T-helper 1 cell treated with Interleukin-12 subunit alpha and Interleukin-12 subunit beta and Interleukin-4 antibody, amounts not matched to agents 30 ng/mL and 1 ng/mL, for 36 hours (primary cell): ENCODE data around the gene FBXL14. TPM values are rescaled to one million over a fixed set of nuclear protein-coding genes. Genes with fewer than 3 reads are reported as not detected.

Experiments
- intact Hi-C: fragments of 100-400 bp; cut with micrococcal nuclease; formaldehyde crosslinking; loops from one replicate; pipeline ENCODE4 v1.15.1; 2024
- total RNA-seq: library from RNA; stranded (reverse); gene quantifications from 2 replicates; pipeline ENCODE4 v1.2.3, GENCODE V29; 2022

Gene FBXL14
- total RNA-seq, 1 donor from 2014 or later = 26.5 TPM

DNA sequence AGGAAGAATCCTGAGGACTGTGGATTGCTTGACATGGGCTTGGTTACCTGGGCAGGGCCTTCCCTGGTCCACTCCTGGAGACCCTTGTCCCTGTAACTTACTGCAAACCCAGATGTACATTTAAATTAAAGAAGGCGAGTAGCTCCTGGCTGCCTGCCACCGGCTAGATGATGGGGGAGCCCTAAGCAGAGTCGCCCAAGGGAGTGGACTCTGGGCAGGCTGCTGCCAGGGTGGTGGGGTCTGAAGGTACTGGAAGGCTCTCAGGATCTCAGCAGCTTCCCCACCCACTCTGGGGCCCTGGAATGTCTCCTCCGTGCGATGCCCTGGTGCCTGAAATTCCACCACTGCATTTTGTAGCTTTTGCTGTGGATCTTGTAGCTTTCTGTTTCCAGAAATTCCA, 74.7 kb downstream of the FBXL14 start:
- intact Hi-C loops = no loop called here

DNA sequence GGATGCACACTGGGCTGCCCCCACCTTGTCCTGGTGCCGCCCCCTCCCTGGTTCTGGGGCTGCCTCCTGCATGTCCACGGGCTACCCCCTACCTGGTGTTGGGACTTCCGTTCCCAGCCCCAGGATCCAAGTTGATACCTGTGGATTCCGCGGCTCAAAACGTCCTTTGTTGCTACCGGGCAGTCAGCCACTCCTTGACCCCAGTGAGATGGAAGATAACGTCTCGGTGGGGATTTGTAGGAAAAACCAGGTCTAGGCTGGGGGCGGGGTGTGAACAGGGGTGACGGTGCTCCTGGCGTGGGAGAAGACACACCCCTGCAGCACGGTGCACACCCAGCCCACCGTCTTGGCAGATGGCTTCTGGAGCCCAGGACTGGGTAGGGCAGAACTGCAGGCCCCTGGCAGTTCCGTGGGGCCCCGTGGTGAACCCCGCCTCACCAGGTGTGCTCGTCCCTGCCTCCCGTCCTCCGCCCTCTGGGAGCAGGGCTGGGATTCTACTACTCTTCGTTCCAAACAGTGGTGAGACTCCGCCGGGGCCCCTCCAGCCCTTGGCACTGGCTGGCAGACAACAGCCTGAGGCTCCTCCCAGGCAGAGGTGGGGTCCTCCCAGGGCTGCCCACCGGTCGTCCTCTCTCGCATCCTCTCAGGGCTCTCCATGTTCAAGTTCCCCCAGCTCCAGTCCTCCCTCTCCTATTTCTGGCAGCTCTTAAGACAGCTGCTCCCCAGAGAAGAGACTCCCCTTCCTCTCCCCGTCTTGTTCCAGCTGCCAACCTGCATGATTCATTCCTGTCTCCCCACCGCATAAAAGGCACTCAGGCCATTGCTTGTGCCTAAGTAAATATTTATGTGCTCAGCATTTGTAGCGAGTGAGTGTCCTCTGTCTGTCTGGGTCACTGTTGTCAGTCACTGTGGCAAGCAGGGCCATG, 75.5 kb downstream of the FBXL14 start:
- intact Hi-C loops = no loop called here

DNA sequence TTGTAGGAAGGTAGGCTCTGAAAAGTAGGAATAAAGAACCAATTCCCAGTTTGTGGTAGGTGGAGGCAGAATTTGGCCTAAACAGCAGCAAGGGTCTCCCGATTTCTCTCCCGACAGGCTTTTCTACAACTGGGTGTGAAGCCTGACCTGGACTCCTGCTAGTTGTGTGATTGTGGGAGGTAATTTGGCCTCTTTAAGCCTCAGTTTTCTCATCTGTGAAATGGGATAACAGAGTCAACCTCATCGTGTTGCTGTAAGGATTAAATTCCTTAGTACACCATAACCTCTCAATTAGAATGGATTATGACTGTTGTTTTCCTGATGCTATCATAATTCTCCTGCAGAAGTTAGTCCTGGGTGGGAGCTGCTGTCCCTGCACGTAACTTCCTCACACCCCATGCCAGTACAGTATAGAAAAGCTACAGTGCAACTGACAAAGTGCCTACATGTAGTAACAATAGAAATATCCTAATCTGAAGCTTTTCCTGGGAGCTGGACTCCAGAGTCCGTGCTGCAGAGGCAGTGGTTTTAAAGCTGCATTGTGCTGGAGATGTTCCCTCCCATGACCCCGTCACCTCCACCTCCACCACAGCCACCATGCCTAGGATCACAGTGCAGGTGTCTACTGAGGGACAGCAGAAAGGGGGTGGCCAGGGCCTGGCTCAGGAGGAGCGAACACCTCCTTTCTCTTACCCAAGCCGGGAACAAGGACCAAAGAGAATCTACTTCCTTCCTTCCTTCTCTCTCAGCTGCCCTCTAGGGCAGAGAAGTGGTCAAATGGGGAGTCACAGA, 76.5 kb downstream of the FBXL14 start:
- intact Hi-C loops = no loop called here

DNA sequence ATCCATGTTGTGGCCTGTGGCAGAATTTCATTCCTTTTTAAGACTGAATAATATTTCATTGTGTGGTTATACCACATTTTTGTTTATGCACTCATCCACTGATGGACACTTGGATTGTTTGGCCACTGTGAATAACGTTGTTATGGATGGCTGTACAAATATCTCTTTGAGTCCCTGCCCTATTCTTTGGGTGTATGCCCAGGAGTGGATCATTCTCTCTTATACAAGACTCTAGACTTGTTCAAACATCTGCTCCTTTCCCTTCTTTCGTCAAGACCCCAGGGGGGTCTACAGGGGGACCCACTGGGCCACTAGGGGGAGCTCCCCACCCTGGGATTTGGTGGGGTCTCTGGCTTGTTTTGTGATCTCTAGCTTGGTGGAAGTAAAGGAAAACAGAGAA, 77.4 kb downstream of the FBXL14 start:
- intact Hi-C loops = no loop called here

Other genes starting within 250 kb of the FBXL14 start
- gene WNT5B, start 34.6 kb upstream of the FBXL14 start, total RNA-seq = 4.7 and 7.0 TPM in 2 replicates
- gene ADIPOR2, start 96.5 kb upstream of the FBXL14 start, total RNA-seq = 55.8 and 58.0 TPM in 2 replicates
- gene LRTM2, start 226.0 kb upstream of the FBXL14 start, total RNA-seq = 0.41 TPM in 1 of 2 replicates, not detected in the other